ENCODE data around the gene ERBB3. TPM values are rescaled to one million over a fixed set of nuclear protein-coding genes. Genes with fewer than 3 reads are reported as not detected.
"Not testable (repeated sequence)": the region's sequence is repeated elsewhere in the genome, so short reads cannot be mapped to it uniquely, and the experiment has no call there.

Gene ERBB3
- total RNA-seq, 6 donors from 2014 or later: 56.8 to 171 (median 101) TPM

- ATAC-seq (ENCODE audit: low FRiP score in 2 of 2) (no peak), DNase-seq (no peak)
- peaks cover 43 to 76% (median 62%) of the 10 kb centered on the region in 4 donors for H3K36me3 ChIP-seq
- no peaks in the 10 kb centered on the region for H3K9me3 ChIP-seq
- 90% methylated on average over 5 of the region's 5 CpGs for WGBS, 2 donors
- TF ChIP-seq POLR2A (IDR thresholded peaks at IDR 0.05) (no peak), CTCF (IDR thresholded peaks at IDR 0.05) (no peak), POLR2AphosphoS5 (IDR thresholded peaks at IDR 0.05) (no peak), EP300 (IDR thresholded peaks at IDR 0.05) (no peak)
- peaks cover 9 to 17% (median 10%) of the 10 kb centered on the region in 4 donors for H3K4me1 ChIP-seq
- H3K27me3 ChIP-seq: no peaks in the 10 kb centered on the region
- no peak overlapping the region for H3K4me3 ChIP-seq
- no peak overlapping the region for H3K27ac ChIP-seq
These were observed 30.6 kb downstream of the ERBB3 start for GRCh38 chr12:56110571-56110970.

- WGBS, 2 donors: 96% methylated on average over 1 of the region's 1 CpG
- ATAC-seq (ENCODE audit: low FRiP score in 2 of 2): no peak
- H3K27me3 ChIP-seq: no peaks in the 10 kb centered on the region
- H3K36me3 ChIP-seq: peaks cover 26 to 52% (median 41%) of the 10 kb centered on the region in 4 donors
- H3K9me3 ChIP-seq: no peaks in the 10 kb centered on the region
- H3K27ac ChIP-seq: no peak overlapping the region
- no peak overlapping the region for H3K4me3 ChIP-seq
- TF ChIP-seq CTCF (IDR thresholded peaks at IDR 0.05) (no peak), POLR2A (IDR thresholded peaks at IDR 0.05) (no peak), POLR2AphosphoS5 (IDR thresholded peaks at IDR 0.05) (no peak), EP300 (IDR thresholded peaks at IDR 0.05) (no peak)
- DNase-seq: no peak
- peaks cover 5 to 17% (median 15%) of the 10 kb centered on the region in 4 donors for H3K4me1 ChIP-seq
These were observed 34.1 kb downstream of the ERBB3 start for GRCh38 chr12:56114084-56114483.

GRCh38 chr12:56115329-56115728 lies 35.4 kb downstream of the ERBB3 start:
- Histone ChIP-seq H3K4me3 (peak overlapping the region in 3 of 4 donors; percentile 68 to 86 (median 75)), H3K9me3 (no peaks in the 10 kb centered on the region), H3K36me3 (peaks cover 16 to 44% (median 30%) of the 10 kb centered on the region in 4 donors), H3K27ac (peak overlapping the region; percentile 94 to 97 (median 96)), H3K4me1 (peaks cover 16 to 30% (median 27%) of the 10 kb centered on the region in 4 donors), H3K27me3 (no peaks in the 10 kb centered on the region)
- ATAC-seq (ENCODE audit: low FRiP score in 2 of 2) (no peak), DNase-seq (no peak)
- 54 to 59% methylated on average over 10 of the region's 10 CpGs for WGBS, 2 donors
- TF ChIP-seq POLR2AphosphoS5 (IDR thresholded peaks at IDR 0.05) (no peak), CTCF (IDR thresholded peaks at IDR 0.05) (no peak), EP300 (IDR thresholded peaks at IDR 0.05) (no peak), POLR2A (IDR thresholded peaks at IDR 0.05) (no peak)

GRCh38 chr12:56116267-56117081 lies 36.5 kb downstream of the ERBB3 start, which contains the start of gene RPL41:
Gene RPL41 (plus strand): TSS chr12:56116633.
- Histone ChIP-seq H3K9me3 (no peaks in the 10 kb centered on the region), H3K27ac (peak within 1 kb of the TSS; percentile 94 to 97 (median 96)), H3K27me3 (no peaks in the 10 kb centered on the region), H3K36me3 (peaks cover 11 to 44% (median 29%) of the 10 kb centered on the region in 4 donors), H3K4me3 (peak within 1 kb of the TSS; percentile 68 to 86 (median 74)), H3K4me1 (peaks cover 16 to 33% (median 29%) of the 10 kb centered on the region in 4 donors)
- DNase-seq (peak; percentile 92 to 96), ATAC-seq (ENCODE audit: low FRiP score in 2 of 2) (peak; percentile 88)
- 0 to 1% methylated on average over 28 to 34 of the region's 34 CpGs for WGBS, 2 donors
- TF ChIP-seq EP300 (IDR thresholded peaks at IDR 0.05) (peak in 1 of 4 donors; percentile 73), POLR2A (IDR thresholded peaks at IDR 0.05) (peak; percentile 91 to 98 (median 94)), POLR2AphosphoS5 (IDR thresholded peaks at IDR 0.05) (peak; percentile 99), CTCF (IDR thresholded peaks at IDR 0.05) (no peak)

GRCh38 chr12:56117082-56117706 lies 37.2 kb downstream of the ERBB3 start:
- peaks cover 16 to 33% (median 29%) of the 10 kb centered on the region in 4 donors for H3K4me1 ChIP-seq
- H3K9me3 ChIP-seq; ATAC-seq (ENCODE audit: low FRiP score in 2 of 2); H3K27me3 ChIP-seq; DNase-seq: not testable (repeated sequence)
- 3 to 4% methylated on average over 16 of the region's 16 CpGs for WGBS, 2 donors
- peaks cover 9 to 44% (median 25%) of the 10 kb centered on the region in 4 donors for H3K36me3 ChIP-seq
- peak overlapping the region; percentile 68 to 86 (median 74) for H3K4me3 ChIP-seq
- peak overlapping the region; percentile 94 to 97 (median 96) for H3K27ac ChIP-seq

All from upper lobe of left lung (tissue), 6 donors.